Central memory CD8-positive, alpha-beta T cell (primary cell): Measurements from ENCODE around the gene RNU2-1.
"Not testable (repeated sequence)": the region's sequence is repeated elsewhere in the genome, so short reads cannot be mapped to it uniquely, and the experiment has no call there.

ENCODE experiments used
- ATAC-seq: fragments of 150-1000 bp; cut with Tn5 transposase; replicated peaks from 2 replicates; pipeline ENCODE4 v1.10.0; 2022; ENCODE audit warnings: mild to moderate bottlenecking, moderate FRiP score, moderate number of reproducible peaks; ENCODE audit not compliant: poor library complexity, severe bottlenecking; ENCODE audit errors: extremely low read depth
- DNase-seq, 2 donors: peaks; one replicate each; pipeline ENCODE4 v3.0.0; 2021; ENCODE audit warnings: low spot score in 2 of 2
- H3K27ac Mint-ChIP-seq: one replicate; pipeline ENCODE4 v1.8.0; 2022; ENCODE audit warnings: low read depth, mild to moderate bottlenecking, moderate library complexity, mixed read lengths
- H3K27me3 Mint-ChIP-seq: one replicate; pipeline ENCODE4 v1.8.0; 2022; ENCODE audit warnings: mixed read lengths
- H3K36me3 Mint-ChIP-seq: one replicate; pipeline ENCODE4 v1.8.0; 2022; ENCODE audit warnings: mild to moderate bottlenecking, moderate library complexity, mixed read lengths; ENCODE audit not compliant: insufficient read depth
- H3K4me1 Mint-ChIP-seq: one replicate; pipeline ENCODE4 v1.8.0; 2022; ENCODE audit warnings: mixed read lengths
- H3K4me3 Mint-ChIP-seq: one replicate; pipeline ENCODE4 v1.8.0; 2022; ENCODE audit warnings: mild to moderate bottlenecking, moderate library complexity, mixed read lengths
- H3K9me3 Mint-ChIP-seq: one replicate; pipeline ENCODE4 v1.8.0; 2022; ENCODE audit warnings: mixed read lengths

Gene RNU2-1

DNA sequence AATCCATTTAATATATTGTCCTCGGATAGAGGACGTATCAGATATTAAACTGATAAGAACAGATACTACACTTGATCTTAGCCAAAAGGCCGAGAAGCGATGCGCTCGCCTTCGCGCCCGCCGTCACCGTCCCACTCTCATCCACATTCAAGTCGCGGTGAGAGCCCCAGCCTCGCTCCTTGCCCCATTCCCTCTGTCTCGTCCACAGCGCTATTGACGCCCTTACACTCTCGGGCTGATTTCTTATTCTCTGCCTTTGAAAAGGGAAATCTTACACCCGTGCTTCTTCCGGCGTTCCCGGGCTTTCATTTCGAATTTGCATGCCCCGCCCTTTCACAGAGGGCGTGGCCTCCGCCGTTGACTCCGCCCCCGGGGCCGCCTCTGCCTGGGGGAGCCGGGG, at the start of gene RNU2-1:
RNU2-1 (minus strand) TSS at position 101 of the 400 bp plus-strand sequence.
- not testable (repeated sequence) for H3K36me3 Mint-ChIP-seq, H3K27ac Mint-ChIP-seq, H3K9me3 Mint-ChIP-seq, H3K27me3 Mint-ChIP-seq, H3K4me3 Mint-ChIP-seq, DNase-seq, H3K4me1 Mint-ChIP-seq, ATAC-seq

GRCh38 chr17:43272914-43273313, 39.1 kb upstream of the RNU2-1 start:
- H3K4me3 Mint-ChIP-seq, result peak overlapping the region; percentile 63
- H3K36me3 Mint-ChIP-seq, result not testable (repeated sequence)

GRCh38 chr17:43272483-43272882, 38.7 kb upstream of the RNU2-1 start:
- Mint-ChIP-seq H3K4me3 (peak overlapping the region; percentile 63), H3K27ac (peak overlapping the region; percentile 93)
- not testable (repeated sequence) for ATAC-seq, H3K27me3 Mint-ChIP-seq, H3K9me3 Mint-ChIP-seq, H3K36me3 Mint-ChIP-seq, H3K4me1 Mint-ChIP-seq, DNase-seq

More at GRCh38 chr17:43272914-43273313, 39.1 kb upstream of the RNU2-1 start:
- ATAC-seq, result peak; percentile 43
- DNase-seq, H3K27me3 Mint-ChIP-seq, H3K4me1 Mint-ChIP-seq, H3K9me3 Mint-ChIP-seq: not testable (repeated sequence)
- peak overlapping the region; percentile 93 for H3K27ac Mint-ChIP-seq

DNA sequence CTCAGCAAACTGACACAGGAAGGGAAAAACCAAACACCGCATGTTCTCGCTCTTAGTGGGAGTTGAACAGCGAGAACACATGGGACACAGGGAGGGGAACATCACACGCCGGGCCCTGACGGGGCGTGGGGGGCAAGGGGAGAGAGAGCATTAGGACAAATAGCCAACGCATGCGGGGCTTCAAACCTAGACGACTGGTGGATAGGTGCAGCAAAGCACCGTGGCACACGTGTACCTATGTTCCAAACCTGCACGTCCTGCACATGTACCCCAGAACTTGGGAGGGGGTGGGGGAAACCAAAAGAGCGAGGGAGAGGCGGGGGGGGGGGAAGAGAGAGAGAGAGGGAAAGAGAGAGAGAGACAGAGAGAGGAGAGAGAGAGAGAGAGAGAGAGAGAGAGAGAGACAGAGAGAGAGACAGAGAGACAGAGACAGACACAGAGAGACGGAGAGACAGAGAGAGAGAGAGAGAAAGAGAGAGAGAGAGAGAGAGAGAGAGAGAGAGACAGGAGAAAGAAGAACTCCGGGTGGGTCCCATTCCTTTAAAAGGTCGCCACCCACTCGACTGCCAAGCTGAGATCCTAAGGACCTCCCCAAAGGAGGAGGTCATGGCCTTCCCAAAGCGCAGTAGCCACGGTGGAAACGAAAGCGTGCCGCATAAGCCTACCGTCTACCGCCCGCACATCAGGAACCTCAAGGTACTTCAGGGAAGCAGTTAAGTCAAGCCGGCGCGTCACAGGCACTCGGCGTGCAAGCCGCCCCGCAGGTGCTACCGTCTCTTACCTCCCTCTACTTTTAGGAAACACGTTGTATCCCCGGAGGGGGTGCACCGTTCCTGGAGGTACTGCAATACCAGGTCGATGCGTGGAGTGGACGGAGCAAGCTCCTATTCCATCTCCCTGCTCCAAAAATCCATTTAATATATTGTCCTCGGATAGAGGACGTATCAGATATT, 37.1 kb upstream of the RNU2-1 start:
- H3K9me3 Mint-ChIP-seq, H3K27ac Mint-ChIP-seq, H3K27me3 Mint-ChIP-seq, H3K36me3 Mint-ChIP-seq, H3K4me3 Mint-ChIP-seq, H3K4me1 Mint-ChIP-seq, DNase-seq: not testable (repeated sequence)
- ATAC-seq, result peak; percentile 46

- not testable (repeated sequence) for H3K4me1 Mint-ChIP-seq, ATAC-seq, H3K27ac Mint-ChIP-seq, H3K4me3 Mint-ChIP-seq, H3K36me3 Mint-ChIP-seq, H3K27me3 Mint-ChIP-seq, H3K9me3 Mint-ChIP-seq
- DNase-seq, result peak; percentile 64 to 66
Measured at GRCh38 chr17:43246456-43246855, 12.7 kb upstream of the RNU2-1 start.

- ATAC-seq, result peak; percentile 49
- DNase-seq, H3K27me3 Mint-ChIP-seq, H3K9me3 Mint-ChIP-seq, H3K36me3 Mint-ChIP-seq, H3K4me3 Mint-ChIP-seq, H3K27ac Mint-ChIP-seq, H3K4me1 Mint-ChIP-seq: not testable (repeated sequence)
Measured at GRCh38 chr17:43240596-43241352, 7.0 kb upstream of the RNU2-1 start.

DNA sequence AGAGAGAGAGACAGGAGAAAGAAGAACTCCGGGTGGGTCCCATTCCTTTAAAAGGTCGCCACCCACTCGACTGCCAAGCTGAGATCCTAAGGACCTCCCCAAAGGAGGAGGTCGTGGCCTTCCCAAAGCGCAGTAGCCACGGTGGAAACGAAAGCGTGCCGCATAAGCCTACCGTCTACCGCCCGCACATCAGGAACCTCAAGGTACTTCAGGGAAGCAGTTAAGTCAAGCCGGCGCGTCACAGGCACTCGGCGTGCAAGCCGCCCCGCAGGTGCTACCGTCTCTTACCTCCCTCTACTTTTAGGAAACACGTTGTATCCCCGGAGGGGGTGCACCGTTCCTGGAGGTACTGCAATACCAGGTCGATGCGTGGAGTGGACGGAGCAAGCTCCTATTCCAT, 5.8 kb upstream of the RNU2-1 start:
- H3K9me3 Mint-ChIP-seq, H3K27me3 Mint-ChIP-seq, H3K4me3 Mint-ChIP-seq, DNase-seq, H3K4me1 Mint-ChIP-seq, H3K27ac Mint-ChIP-seq, H3K36me3 Mint-ChIP-seq: not testable (repeated sequence)
- peak; percentile 43 for ATAC-seq

DNA sequence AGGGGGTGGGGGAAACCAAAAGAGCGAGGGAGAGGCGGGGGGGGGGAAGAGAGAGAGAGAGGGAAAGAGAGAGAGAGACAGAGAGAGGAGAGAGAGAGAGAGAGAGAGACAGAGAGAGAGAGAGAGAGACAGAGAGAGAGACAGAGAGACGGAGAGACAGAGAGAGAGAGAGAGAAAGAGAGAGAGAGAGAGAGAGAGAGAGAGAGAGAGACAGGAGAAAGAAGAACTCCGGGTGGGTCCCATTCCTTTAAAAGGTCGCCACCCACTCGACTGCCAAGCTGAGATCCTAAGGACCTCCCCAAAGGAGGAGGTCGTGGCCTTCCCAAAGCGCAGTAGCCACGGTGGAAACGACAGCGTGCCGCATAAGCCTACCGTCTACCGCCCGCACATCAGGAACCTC, 514 bp downstream of the RNU2-1 start:
- ATAC-seq, H3K36me3 Mint-ChIP-seq, DNase-seq, H3K4me1 Mint-ChIP-seq, H3K27me3 Mint-ChIP-seq, H3K4me3 Mint-ChIP-seq, H3K27ac Mint-ChIP-seq, H3K9me3 Mint-ChIP-seq: not testable (repeated sequence)

- not testable (repeated sequence) for H3K27ac Mint-ChIP-seq, H3K27me3 Mint-ChIP-seq, H3K9me3 Mint-ChIP-seq, H3K36me3 Mint-ChIP-seq, ATAC-seq, H3K4me1 Mint-ChIP-seq
- peak overlapping the region; percentile 30 for H3K4me3 Mint-ChIP-seq
- DNase-seq, result peak; percentile 30 to 49
Measured at GRCh38 chr17:43232021-43232699, 1.6 kb downstream of the RNU2-1 start.

GRCh38 chr17:43231205-43232020, 2.4 kb downstream of the RNU2-1 start:
- H3K4me3 Mint-ChIP-seq, H3K4me1 Mint-ChIP-seq, H3K27ac Mint-ChIP-seq, ATAC-seq, H3K9me3 Mint-ChIP-seq, H3K27me3 Mint-ChIP-seq, H3K36me3 Mint-ChIP-seq, DNase-seq: not testable (repeated sequence)

DNA sequence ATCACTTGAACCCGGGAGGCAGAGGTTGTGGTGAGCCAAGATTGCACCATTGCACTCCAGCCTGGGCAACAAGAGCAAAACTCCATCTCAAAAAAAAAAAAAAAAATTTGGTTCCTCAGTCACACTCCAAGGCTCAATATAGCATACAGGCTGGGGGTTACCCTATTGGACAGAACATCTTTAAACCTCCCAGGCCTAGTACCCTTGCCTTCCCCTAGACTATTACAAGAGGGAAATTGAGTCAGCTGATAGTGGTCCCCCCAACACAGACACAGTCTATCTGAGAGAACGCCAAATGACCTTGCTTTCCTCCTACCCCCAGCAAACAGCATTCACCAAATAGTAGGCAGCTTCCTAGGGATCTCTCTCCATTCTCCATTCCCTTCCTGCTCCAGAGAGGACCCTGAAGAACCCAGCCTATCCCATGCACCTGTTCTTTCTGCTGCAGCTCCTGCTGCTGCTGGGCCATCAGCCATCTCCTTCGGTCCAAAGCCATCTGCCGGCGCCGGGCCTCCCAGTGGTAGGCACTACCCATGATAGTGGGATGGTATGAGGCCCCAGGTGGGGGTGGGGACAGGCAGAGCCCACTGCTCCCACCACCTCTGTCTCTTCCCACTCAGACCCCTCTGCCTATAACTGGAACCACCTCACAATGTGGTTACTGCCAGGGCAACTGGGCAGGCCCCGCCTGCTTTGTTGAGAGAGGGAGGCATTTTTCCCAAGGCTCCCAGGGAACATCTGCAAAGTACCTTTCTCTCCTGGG, 5.6 kb downstream of the RNU2-1 start, which contains the start of gene CCDC200:
CCDC200 (minus strand) TSS at position 604 of the 763 bp plus-strand sequence; CDS start at position 535, 69 bp downstream.
- ATAC-seq, H3K27ac Mint-ChIP-seq, DNase-seq, H3K4me3 Mint-ChIP-seq, H3K27me3 Mint-ChIP-seq, H3K36me3 Mint-ChIP-seq, H3K9me3 Mint-ChIP-seq, H3K4me1 Mint-ChIP-seq: not testable (repeated sequence)
